ENCODE measurements around the gene NUP37.

Gene NUP37

GRCh38 chr12:102061096-102061559 is 58.8 kb downstream of the NUP37 start:
- H3K4me1 ChIP-seq (ENCODE audit: control insufficient read depth, insufficient read depth, low read length, unreplicated experiment) = no peaks in the 10 kb centered on the region

DNA sequence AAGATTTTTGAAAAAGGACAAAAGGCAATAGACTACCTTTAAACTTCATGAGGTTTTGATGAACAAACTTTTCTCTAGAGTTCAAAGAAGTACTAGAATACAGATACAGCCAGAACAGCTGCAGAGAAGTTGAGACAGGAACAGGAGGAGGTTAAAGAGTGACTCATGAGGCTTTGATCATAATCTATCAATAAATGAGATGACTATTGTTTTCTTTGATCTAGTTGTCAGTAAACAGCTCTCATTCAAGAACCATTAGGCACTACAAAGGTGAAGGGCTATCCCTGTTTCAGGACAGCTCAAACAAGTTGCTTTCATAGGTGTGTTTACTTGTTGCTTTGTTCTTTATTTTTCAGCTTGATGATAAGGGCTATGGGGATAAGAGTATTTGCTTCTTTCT is 60.6 kb downstream of the NUP37 start:
- Histone ChIP-seq H3K27ac (ENCODE audit: low read depth, low read length) (no peak overlapping the region), H2AFZ (ENCODE audit: low read length, unreplicated experiment) (no peak overlapping the region), H3K79me2 (ENCODE audit: control insufficient read depth, insufficient read depth, low read length, unreplicated experiment) (peaks cover 12% of the 10 kb centered on the region), H3K27me3 (ENCODE audit: insufficient read depth, low read length) (no peaks in the 10 kb centered on the region), H3K4me1 (ENCODE audit: control insufficient read depth, insufficient read depth, low read length, unreplicated experiment) (no peaks in the 10 kb centered on the region), H3K4me3 (ENCODE audit: low read depth, low read length) (no peak overlapping the region), H3K36me3 (ENCODE audit: insufficient read depth, low read length) (peaks cover 37% of the 10 kb centered on the region)

More at GRCh38 chr12:102061096-102061559, 58.8 kb downstream of the NUP37 start:
- peaks cover 24% of the 10 kb centered on the region for H3K36me3 ChIP-seq (ENCODE audit: insufficient read depth, low read length)
- H3K27ac ChIP-seq (ENCODE audit: low read depth, low read length) = no peak overlapping the region
- H3K79me2 ChIP-seq (ENCODE audit: control insufficient read depth, insufficient read depth, low read length, unreplicated experiment) = peaks cover 12% of the 10 kb centered on the region
- H2AFZ ChIP-seq (ENCODE audit: low read length, unreplicated experiment) = peak overlapping the region; percentile 69
- peak overlapping the region; percentile 89 for H3K4me3 ChIP-seq (ENCODE audit: low read depth, low read length)
- H3K27me3 ChIP-seq (ENCODE audit: insufficient read depth, low read length) = no peaks in the 10 kb centered on the region

DNA sequence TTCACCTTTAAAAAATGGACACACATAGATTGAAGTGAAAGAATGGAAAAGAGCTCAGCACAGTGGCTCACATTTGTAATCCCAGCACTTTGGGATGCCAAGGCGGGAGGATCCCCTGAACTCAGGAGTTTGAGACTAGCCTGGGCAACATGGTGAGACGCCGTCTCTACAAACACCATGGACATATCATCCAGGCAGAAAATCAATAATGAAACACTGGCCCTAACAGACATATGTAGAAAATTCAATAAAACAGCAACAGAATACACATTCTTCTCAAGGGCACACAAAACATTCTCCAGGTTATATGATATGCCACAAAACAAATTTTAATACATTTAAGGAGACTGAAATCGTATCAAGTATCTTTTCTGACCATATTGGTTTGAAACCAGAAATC is 65.6 kb downstream of the NUP37 start:
- Histone ChIP-seq H3K36me3 (ENCODE audit: insufficient read depth, low read length) (peaks cover 48% of the 10 kb centered on the region), H2AFZ (ENCODE audit: low read length, unreplicated experiment) (no peak overlapping the region), H3K27me3 (ENCODE audit: insufficient read depth, low read length) (no peaks in the 10 kb centered on the region), H3K79me2 (ENCODE audit: control insufficient read depth, insufficient read depth, low read length, unreplicated experiment) (peaks cover 8% of the 10 kb centered on the region), H3K4me1 (ENCODE audit: control insufficient read depth, insufficient read depth, low read length, unreplicated experiment) (no peaks in the 10 kb centered on the region), H3K27ac (ENCODE audit: low read depth, low read length) (no peak overlapping the region), H3K4me3 (ENCODE audit: low read depth, low read length) (no peak overlapping the region)

GRCh38 chr12:102053062-102053349 is 66.9 kb downstream of the NUP37 start:
- H3K36me3 ChIP-seq (ENCODE audit: insufficient read depth, low read length) = peaks cover 49% of the 10 kb centered on the region
- H2AFZ ChIP-seq (ENCODE audit: low read length, unreplicated experiment) = no peak overlapping the region
- no peaks in the 10 kb centered on the region for H3K27me3 ChIP-seq (ENCODE audit: insufficient read depth, low read length)
- H3K4me1 ChIP-seq (ENCODE audit: control insufficient read depth, insufficient read depth, low read length, unreplicated experiment) = no peaks in the 10 kb centered on the region
- H3K79me2 ChIP-seq (ENCODE audit: control insufficient read depth, insufficient read depth, low read length, unreplicated experiment) = peaks cover 8% of the 10 kb centered on the region
- no peak overlapping the region for H3K27ac ChIP-seq (ENCODE audit: low read depth, low read length)
- no peak overlapping the region for H3K4me3 ChIP-seq (ENCODE audit: low read depth, low read length)

DNA sequence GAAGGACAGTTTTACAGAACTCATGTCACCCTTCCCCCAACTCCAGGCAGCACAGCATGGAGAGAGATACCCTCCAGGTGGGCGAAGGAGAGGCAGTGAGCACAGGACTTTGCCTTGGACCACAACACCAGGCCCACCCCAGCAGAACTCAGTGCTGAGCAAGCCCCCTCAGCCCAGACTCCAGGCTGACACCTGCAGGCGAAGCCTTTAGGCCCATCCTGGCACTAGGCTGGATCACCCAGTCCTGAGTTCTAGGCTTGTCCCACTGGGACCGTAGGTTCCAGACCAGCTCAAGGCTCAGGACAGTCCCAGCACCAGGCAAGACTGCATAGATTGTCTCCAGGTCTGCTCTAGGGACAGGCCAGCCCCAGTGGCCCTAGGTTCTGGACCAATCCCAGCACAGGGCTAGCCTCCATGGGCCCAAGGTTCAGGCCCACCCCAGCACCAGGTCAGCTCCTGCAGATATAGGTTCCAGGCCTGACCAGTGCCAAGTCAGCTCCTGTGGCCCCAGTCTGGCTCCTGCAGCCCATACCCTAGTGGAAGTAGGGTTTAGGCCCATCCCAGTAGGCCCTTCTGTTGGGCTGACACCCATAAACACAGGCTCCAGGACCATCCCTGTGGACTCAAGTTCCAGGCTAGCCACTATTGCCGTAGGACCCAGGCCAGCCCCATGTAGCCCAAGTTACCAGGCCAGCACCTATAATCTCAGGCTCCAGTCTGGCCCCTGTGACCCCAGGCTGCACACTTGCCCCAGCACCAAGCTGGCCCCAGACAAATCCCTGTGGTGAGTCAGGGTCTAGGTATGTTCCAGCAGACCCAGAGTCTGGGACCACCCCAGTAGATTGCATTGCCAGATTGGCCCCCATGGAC is 67.5 kb downstream of the NUP37 start:
- H3K4me1 ChIP-seq (ENCODE audit: control insufficient read depth, insufficient read depth, low read length, unreplicated experiment) = no peaks in the 10 kb centered on the region
- no peak overlapping the region for H3K4me3 ChIP-seq (ENCODE audit: low read depth, low read length)
- H3K79me2 ChIP-seq (ENCODE audit: control insufficient read depth, insufficient read depth, low read length, unreplicated experiment) = peaks cover 8% of the 10 kb centered on the region
- no peak overlapping the region for H2AFZ ChIP-seq (ENCODE audit: low read length, unreplicated experiment)
- H3K36me3 ChIP-seq (ENCODE audit: insufficient read depth, low read length) = peaks cover 43% of the 10 kb centered on the region
- H3K27me3 ChIP-seq (ENCODE audit: insufficient read depth, low read length) = no peaks in the 10 kb centered on the region
- H3K27ac ChIP-seq (ENCODE audit: low read depth, low read length) = no peak overlapping the region

DNA sequence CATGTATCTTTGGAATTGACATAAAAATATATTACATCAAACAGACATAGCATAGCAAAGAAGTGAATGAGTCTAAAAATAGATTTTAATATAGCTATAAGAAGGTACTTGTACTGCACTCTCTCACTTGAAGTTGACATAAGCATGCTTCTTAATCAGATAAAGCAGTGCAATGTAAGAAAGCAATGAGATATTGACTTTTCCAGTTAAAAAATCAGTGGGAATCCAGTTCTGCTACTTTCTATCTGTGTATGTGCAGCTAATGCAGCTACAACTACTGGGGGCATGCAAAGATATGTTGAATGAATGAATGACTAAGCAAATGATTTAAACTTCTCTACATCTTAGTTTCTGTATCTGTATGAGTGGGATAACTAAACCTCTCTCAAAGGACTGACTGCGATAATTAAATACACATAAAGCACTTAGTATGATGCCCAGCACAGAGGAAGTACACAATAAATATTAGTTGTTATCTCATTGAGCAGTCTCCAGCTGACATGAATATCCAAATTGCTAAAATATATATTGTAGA is 68.4 kb downstream of the NUP37 start:
- H3K36me3 ChIP-seq (ENCODE audit: insufficient read depth, low read length) = peaks cover 34% of the 10 kb centered on the region
- H3K4me3 ChIP-seq (ENCODE audit: low read depth, low read length) = no peak overlapping the region
- H2AFZ ChIP-seq (ENCODE audit: low read length, unreplicated experiment) = no peak overlapping the region
- no peaks in the 10 kb centered on the region for H3K4me1 ChIP-seq (ENCODE audit: control insufficient read depth, insufficient read depth, low read length, unreplicated experiment)
- H3K27me3 ChIP-seq (ENCODE audit: insufficient read depth, low read length) = no peaks in the 10 kb centered on the region
- H3K27ac ChIP-seq (ENCODE audit: low read depth, low read length) = no peak overlapping the region
- peaks cover 5% of the 10 kb centered on the region for H3K79me2 ChIP-seq (ENCODE audit: control insufficient read depth, insufficient read depth, low read length, unreplicated experiment)

DNA sequence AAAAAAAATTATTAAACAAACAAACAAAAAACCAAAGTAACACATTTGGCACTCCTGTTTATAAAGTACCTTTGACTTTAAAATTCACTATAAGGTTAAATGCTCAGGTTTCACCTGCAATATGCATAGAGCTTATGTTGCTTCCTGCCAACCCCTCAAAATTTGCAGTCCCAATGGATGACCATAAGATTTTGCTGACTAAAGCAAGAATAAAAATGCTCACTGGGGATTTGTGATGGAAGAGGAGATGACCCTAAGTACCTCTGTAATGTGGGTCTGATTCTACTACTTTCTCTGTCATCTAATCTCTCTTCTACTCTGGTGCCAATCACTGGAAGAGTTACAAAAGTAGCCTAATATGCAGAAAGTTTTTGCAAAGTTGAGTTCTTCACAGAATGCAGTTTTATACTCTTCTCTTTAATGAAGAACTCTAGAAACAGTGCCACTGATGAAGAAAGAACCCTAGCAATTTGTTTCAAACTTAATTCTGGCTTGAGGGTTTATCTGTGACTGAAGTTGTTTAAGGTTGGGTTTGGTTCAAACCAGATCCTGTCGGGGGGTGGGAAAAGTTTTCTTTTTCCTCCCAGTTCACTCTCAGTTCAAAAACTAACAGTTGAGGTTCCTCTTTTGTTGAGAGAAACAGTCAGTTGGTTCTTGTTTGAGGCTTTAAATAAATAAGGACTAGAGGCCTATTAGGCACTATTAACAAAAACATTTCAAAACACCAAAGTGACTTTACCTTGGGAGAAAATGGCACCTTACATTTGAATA is 69.1 kb downstream of the NUP37 start:
- Histone ChIP-seq H3K36me3 (ENCODE audit: insufficient read depth, low read length) (peaks cover 27% of the 10 kb centered on the region), H3K4me3 (ENCODE audit: low read depth, low read length) (no peak overlapping the region), H2AFZ (ENCODE audit: low read length, unreplicated experiment) (no peak overlapping the region), H3K4me1 (ENCODE audit: control insufficient read depth, insufficient read depth, low read length, unreplicated experiment) (no peaks in the 10 kb centered on the region), H3K79me2 (ENCODE audit: control insufficient read depth, insufficient read depth, low read length, unreplicated experiment) (peaks cover 5% of the 10 kb centered on the region), H3K27me3 (ENCODE audit: insufficient read depth, low read length) (no peaks in the 10 kb centered on the region), H3K27ac (ENCODE audit: low read depth, low read length) (no peak overlapping the region)

DNA sequence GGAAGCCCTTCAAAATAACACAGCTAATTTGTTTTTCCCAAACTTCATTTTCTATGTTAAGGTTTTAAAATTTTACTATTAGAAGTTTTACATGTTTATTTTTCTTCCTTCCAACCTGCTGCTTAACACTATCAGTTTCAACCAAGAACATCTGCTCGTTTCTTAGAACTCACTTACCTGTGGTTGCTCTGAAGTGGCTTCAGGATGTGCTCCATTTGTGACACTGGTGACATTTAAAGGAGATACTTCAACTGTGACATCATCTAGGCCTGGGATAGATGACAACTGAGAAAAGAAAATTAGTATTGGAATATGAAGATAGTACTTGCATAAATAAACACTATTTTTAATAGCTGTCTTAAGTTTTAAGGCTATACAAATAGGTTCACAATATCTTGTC is 76.0 kb downstream of the NUP37 start:
- H3K79me2 ChIP-seq (ENCODE audit: control insufficient read depth, insufficient read depth, low read length, unreplicated experiment) = no peaks in the 10 kb centered on the region
- H3K36me3 ChIP-seq (ENCODE audit: insufficient read depth, low read length) = peaks cover 16% of the 10 kb centered on the region
- no peak overlapping the region for H2AFZ ChIP-seq (ENCODE audit: low read length, unreplicated experiment)
- H3K4me1 ChIP-seq (ENCODE audit: control insufficient read depth, insufficient read depth, low read length, unreplicated experiment) = no peaks in the 10 kb centered on the region
- no peak overlapping the region for H3K4me3 ChIP-seq (ENCODE audit: low read depth, low read length)
- no peaks in the 10 kb centered on the region for H3K27me3 ChIP-seq (ENCODE audit: insufficient read depth, low read length)
- H3K27ac ChIP-seq (ENCODE audit: low read depth, low read length) = no peak overlapping the region

DNA sequence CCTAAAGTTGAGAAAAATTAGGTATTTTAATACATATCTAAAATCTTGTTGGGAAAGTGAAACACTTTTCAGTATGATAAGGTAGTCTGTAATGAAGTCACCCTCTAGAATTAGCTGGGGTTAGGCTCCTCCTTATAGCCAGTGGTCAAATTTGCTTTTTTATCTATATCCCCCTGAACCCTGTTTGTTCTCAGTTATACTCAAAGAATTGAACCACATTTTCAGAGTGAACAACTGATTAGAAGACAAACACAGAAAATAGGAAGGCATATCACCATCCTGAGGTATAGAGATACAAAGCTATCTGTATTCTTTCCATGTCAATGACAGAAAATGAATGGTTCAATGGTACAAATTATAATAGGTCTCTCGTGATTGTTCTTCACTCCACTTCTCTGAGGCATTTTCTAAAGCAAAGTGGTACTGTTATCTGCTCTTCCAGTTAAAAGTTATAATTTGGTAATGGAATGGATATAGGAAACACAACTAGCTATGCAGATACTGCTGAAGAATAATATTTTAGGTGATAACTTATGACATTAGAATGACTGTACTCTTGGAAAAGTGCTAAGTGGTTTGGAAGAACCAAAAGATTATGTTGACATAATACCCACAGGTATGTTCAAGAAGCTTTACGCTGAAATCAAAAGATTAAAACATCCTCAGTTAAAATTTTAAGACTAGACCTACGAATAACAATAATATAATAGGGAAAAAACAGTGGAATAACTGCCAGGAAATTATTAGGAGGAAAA is 85.7 kb downstream of the NUP37 start:
- Histone ChIP-seq H3K4me3 (ENCODE audit: low read depth, low read length) (no peak overlapping the region), H3K27me3 (ENCODE audit: insufficient read depth, low read length) (no peaks in the 10 kb centered on the region), H3K4me1 (ENCODE audit: control insufficient read depth, insufficient read depth, low read length, unreplicated experiment) (no peaks in the 10 kb centered on the region), H3K36me3 (ENCODE audit: insufficient read depth, low read length) (peaks cover 19% of the 10 kb centered on the region), H2AFZ (ENCODE audit: low read length, unreplicated experiment) (no peak overlapping the region), H3K79me2 (ENCODE audit: control insufficient read depth, insufficient read depth, low read length, unreplicated experiment) (no peaks in the 10 kb centered on the region), H3K27ac (ENCODE audit: low read depth, low read length) (no peak overlapping the region)

- Histone ChIP-seq H3K4me1 (ENCODE audit: control insufficient read depth, insufficient read depth, low read length, unreplicated experiment) (no peaks in the 10 kb centered on the region), H3K27ac (ENCODE audit: low read depth, low read length) (no peak overlapping the region), H3K4me3 (ENCODE audit: low read depth, low read length) (no peak overlapping the region), H3K27me3 (ENCODE audit: insufficient read depth, low read length) (no peaks in the 10 kb centered on the region), H3K36me3 (ENCODE audit: insufficient read depth, low read length) (peaks cover 14% of the 10 kb centered on the region; the same call in 1 of the 2 replicates), H3K79me2 (ENCODE audit: control insufficient read depth, insufficient read depth, low read length, unreplicated experiment) (no peaks in the 10 kb centered on the region), H2AFZ (ENCODE audit: low read length, unreplicated experiment) (no peak overlapping the region)
Measured at GRCh38 chr12:102031852-102032251, 88.1 kb downstream of the NUP37 start.

Data from ACC112 (cell line).